ENCODE data around the gene OCRL. TPM values are rescaled to one million over a fixed set of nuclear protein-coding genes. Genes with fewer than 3 reads are reported as not detected.
A peak's percentile ranks its signal among the peaks of the same experiment; 100 is the strongest.

OCRL gene
- total and polyA plus RNA-seq, 2 of the 4 experiments (the other 2 are of a cell fraction): 19.4 to 20.6 TPM

DNA sequence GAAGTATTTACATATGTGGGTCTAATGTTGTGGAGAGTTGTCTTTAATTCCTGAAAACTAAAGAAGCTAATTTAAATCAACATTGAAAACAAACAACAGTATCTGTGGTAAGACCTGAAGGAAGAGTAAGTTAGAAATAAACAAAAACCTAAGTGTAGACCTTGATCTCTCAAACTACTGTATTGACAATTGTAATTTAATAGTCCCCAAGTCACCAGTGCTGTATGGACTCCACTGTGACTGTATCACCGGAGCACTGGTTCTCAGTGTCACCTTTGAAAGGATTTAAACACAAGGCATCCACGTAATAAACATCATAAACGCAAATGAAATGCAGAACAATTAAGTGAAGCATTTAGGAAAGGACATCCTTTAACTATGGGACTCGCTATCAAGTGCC is 46.4 kb downstream of the OCRL start:
- Histone ChIP-seq H3K56ac (ENCODE audit: extremely low read depth, insufficient read depth, low read length) (no peak overlapping the region), H3K4me2 (ENCODE audit: low read depth, low read length) (no peak overlapping the region), H3K27me3 (ENCODE audit: control insufficient read depth, insufficient read depth, low read length) (peaks cover 3% of the 10 kb centered on the region; the same call in 1 of the 2 replicates), H2BK120ac (ENCODE audit: low read depth, low read length) (no peak overlapping the region), H3K79me1 (ENCODE audit: low read depth in 1 of 2, low read length in 2 of 2) (no peaks in the 10 kb centered on the region; a peak in 1 of 4 replicates), H3K4me1 (ENCODE audit: control insufficient read depth, insufficient read depth, low read length) (peaks cover 5% of the 10 kb centered on the region), H3K9me1 (ENCODE audit: insufficient read depth, low read length) (no peaks in the 10 kb centered on the region; the same call in none of the 2 replicates), H3K9ac (ENCODE audit: low read depth, low read length) (no peak overlapping the region; the same call in 1 of the 2 replicates), H4K5ac (ENCODE audit: low read depth, low read length) (peak overlapping the region; percentile 54), H3K27ac (ENCODE audit: insufficient read depth, low read length) (peak overlapping the region; percentile 45; the same call in 1 of the 2 replicates), H3K9me3 (ENCODE audit: control insufficient read depth, insufficient read depth, low read length) (no peaks in the 10 kb centered on the region), H3K23ac (ENCODE audit: low read depth, low read length) (no peak overlapping the region), H2BK20ac (ENCODE audit: low read depth, low read length) (no peak overlapping the region), H3K4ac (ENCODE audit: low read depth, low read length) (no peak overlapping the region), H3K4me3 (ENCODE audit: insufficient read depth, low read depth, low read length) (no peak overlapping the region), H3K36me3 (ENCODE audit: control insufficient read depth, insufficient read depth, low read length) (peaks cover 16% of the 10 kb centered on the region), H4K91ac (ENCODE audit: insufficient read depth, low read depth, low read length) (peak overlapping the region; percentile 14; the same call in 1 of the 2 replicates), H2AK9ac (replicated peaks; ENCODE audit: low read depth, low read length, poor library complexity) (no peak overlapping the region), H2BK15ac (ENCODE audit: low read depth, low read length) (no peak overlapping the region), H2BK5ac (ENCODE audit: low read depth, low read length, poor library complexity, severe bottlenecking) (peak overlapping the region; percentile 42), H4K8ac (ENCODE audit: low read depth in 2 of 2, low read length in 2 of 2) (no peak overlapping the region; a peak in 1 of 4 replicates), H2AK5ac (ENCODE audit: low read depth, low read length) (no peak overlapping the region), H3K18ac (ENCODE audit: low read depth, low read length) (peak overlapping the region; percentile 84; the same call in 1 of the 2 replicates), H4K20me1 (ENCODE audit: insufficient read depth, low read length) (no peaks in the 10 kb centered on the region), H3K14ac (replicated peaks; ENCODE audit: low read depth, low read length) (no peak overlapping the region), H2AFZ (replicated peaks; ENCODE audit: low read length, poor library complexity) (no peak overlapping the region)
- dilution Hi-C loops (cut with HindIII; ENCODE audit: low sequenced_read_pairs, unreplicated experiment): no loop called here
- no TSS peak for BruUV-seq (replicated peaks)
- ChIA-PET POLR2A (ENCODE audit: unreplicated experiment) (interaction anchor here (0.5 kb wide), 1 partner anchor 338 kb away, joined by 10 read pairs; no protein-coding TSS in a partner anchor), CTCF (no interaction called here)
- no CpG with 5 or more reads among the region's 4 CpGs for WGBS, 2 experiments (ENCODE audit: extremely low coverage in 2 of 2, insufficient read length in 1 of 2)
- TF ChIP-seq, protein P1, sequence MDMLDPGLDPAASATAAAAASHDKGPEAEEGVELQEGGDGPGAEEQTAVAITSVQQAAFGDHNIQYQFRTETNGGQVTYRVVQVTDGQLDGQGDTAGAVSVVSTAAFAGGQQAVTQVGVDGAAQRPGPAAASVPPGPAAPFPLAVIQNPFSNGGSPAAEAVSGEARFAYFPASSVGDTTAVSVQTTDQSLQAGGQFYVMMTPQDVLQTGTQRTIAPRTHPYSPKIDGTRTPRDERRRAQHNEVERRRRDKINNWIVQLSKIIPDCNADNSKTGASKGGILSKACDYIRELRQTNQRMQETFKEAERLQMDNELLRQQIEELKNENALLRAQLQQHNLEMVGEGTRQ (IDR thresholded peaks at IDR 0.05; ENCODE audit: low read depth, low read length): no peak
- no peak for TF ChIP-seq BHLHE40 (IDR thresholded peaks at IDR 0.05; ENCODE audit: low read depth, low read length)
- TF ChIP-seq RAD21 (IDR thresholded peaks at IDR 0.05; ENCODE audit: low read length): no peak
- TF ChIP-seq CHD1 (IDR thresholded peaks at IDR 0.05; ENCODE audit: low read depth, low read length): no peak
- TF ChIP-seq, protein P2, sequence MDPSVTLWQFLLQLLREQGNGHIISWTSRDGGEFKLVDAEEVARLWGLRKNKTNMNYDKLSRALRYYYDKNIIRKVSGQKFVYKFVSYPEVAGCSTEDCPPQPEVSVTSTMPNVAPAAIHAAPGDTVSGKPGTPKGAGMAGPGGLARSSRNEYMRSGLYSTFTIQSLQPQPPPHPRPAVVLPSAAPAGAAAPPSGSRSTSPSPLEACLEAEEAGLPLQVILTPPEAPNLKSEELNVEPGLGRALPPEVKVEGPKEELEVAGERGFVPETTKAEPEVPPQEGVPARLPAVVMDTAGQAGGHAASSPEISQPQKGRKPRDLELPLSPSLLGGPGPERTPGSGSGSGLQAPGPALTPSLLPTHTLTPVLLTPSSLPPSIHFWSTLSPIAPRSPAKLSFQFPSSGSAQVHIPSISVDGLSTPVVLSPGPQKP (IDR thresholded peaks at IDR 0.05; ENCODE audit: borderline replicate concordance, low read depth, low read length): no peak
- TF ChIP-seq, protein P3, sequence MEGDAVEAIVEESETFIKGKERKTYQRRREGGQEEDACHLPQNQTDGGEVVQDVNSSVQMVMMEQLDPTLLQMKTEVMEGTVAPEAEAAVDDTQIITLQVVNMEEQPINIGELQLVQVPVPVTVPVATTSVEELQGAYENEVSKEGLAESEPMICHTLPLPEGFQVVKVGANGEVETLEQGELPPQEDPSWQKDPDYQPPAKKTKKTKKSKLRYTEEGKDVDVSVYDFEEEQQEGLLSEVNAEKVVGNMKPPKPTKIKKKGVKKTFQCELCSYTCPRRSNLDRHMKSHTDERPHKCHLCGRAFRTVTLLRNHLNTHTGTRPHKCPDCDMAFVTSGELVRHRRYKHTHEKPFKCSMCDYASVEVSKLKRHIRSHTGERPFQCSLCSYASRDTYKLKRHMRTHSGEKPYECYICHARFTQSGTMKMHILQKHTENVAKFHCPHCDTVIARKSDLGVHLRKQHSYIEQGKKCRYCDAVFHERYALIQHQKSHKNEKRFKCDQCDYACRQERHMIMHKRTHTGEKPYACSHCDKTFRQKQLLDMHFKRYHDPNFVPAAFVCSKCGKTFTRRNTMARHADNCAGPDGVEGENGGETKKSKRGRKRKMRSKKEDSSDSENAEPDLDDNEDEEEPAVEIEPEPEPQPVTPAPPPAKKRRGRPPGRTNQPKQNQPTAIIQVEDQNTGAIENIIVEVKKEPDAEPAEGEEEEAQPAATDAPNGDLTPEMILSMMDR (conservative IDR thresholded peaks at IDR 0.05; ENCODE audit: low read depth, low read length): no peak
- TF ChIP-seq FOS (IDR thresholded peaks at IDR 0.05; ENCODE audit: low read depth, low read length): no peak
- TF ChIP-seq CEBPB (IDR thresholded peaks at IDR 0.05; ENCODE audit: low read depth, low read length): no peak
- no peak for TF ChIP-seq RFX5 (IDR thresholded peaks at IDR 0.05; ENCODE audit: low read depth, low read length)
- no peak for TF ChIP-seq MAFK (IDR thresholded peaks at IDR 0.05; ENCODE audit: low read depth, low read length)
- no peak for TF ChIP-seq SMC3 (IDR thresholded peaks at IDR 0.05; ENCODE audit: low read depth, low read length)
- TF ChIP-seq MAZ (IDR thresholded peaks at IDR 0.05; ENCODE audit: borderline replicate concordance, low read depth, low read length): no peak
- TF ChIP-seq MXI1 (IDR thresholded peaks at IDR 0.05; ENCODE audit: borderline replicate concordance, low read depth, low read length): no peak
- ATAC-seq (ENCODE audit: low read depth): no peak
- no peak for DNase-seq
- in situ Hi-C loops (cut with MboI; ENCODE audit: low sequenced_read_pairs): no loop called here
- intact Hi-C loops (cut with micrococcal nuclease): no loop called here

All from IMR-90 (cell line).